ENCODE data around the gene BCL2L13.

GRCh38 chr22:17724241-17724640, 85.7 kb downstream of the BCL2L13 start:
- TF ChIP-seq CTCF (IDR thresholded peaks at IDR 0.05) (no peak), POLR2A (IDR thresholded peaks at IDR 0.05) (no peak)

Measured in stomach (tissue), 4 donors.